K562 (cell line): ENCODE results near the gene SPRR2E. TPM values are rescaled to one million over a fixed set of nuclear protein-coding genes. Genes with fewer than 3 reads are reported as not detected.

Experiments used
- ATAC-seq: fragments of 200-7000 bp; cut with Tn5 transposase; 3 replicates; pipeline ENCODE4 v1.9.1; 2020; ENCODE audit warnings: moderate library complexity
- BruUV-seq: library from RNA; stranded (reverse); fragments of 400-500 nt; replicated peaks from 2 replicates; lab custom pipeline; 2021; lab: Mats Ljungman, UMichigan
- CTCF ChIA-PET: fragments of 300-600 bp; formaldehyde crosslinking; extraction: SDS; loops from one replicate; lab custom pipeline; 2021; ENCODE audit warnings: low intra/inter-chr PET ratio; lab: Yijun Ruan, JAX
- POLR2A ChIA-PET: fragments of 300-600, 350-650 bp; sonication (Branson Sonifier 250); formaldehyde crosslinking; extraction: SDS; loops from one replicate; lab custom pipeline; 2021; ENCODE audit warnings: antibody characterized with exemption, inconsistent platforms; lab: Yijun Ruan, JAX
- DNase-seq, 4 experiments: peaks; one replicate each; pipeline versions ENCODE4 v3.0.0 to v3.0.0-alpha.2; 2011 to 2018; ENCODE audit warnings: low spot score in 3 of 4, mixed read lengths in 3 of 4; ENCODE audit errors: extremely low read depth in 1 of 4
- FAIRE-seq: peaks from 2 replicates; lab custom pipeline; 2011; peaks lifted over from hg19 to GRCh38; lab: Jason Lieb, UNC
- H2AFZ ChIP-seq: 2 replicates; pipeline ENCODE4 v1.6.0; 2011; ENCODE audit warnings: low read depth, low read length, control low read depth, inconsistent platforms
- H3K27ac ChIP-seq: fragments of 200-600 bp; 3 replicates; pipeline ENCODE4 v1.8.0; 2011; ENCODE audit warnings: low read depth, mild to moderate bottlenecking, control low read depth, inconsistent platforms, low read length, moderate library complexity, mixed read lengths; ENCODE audit errors: extremely low read depth
- H3K27me3 ChIP-seq, 2 experiments: fragments of 300-600 bp in 1 of 2; 2 replicates in 1 of 2; 3 replicates in 1 of 2; pipeline versions ENCODE4 v1.6.0 to v1.8.0; 2011; ENCODE audit warnings: inconsistent platforms in 2 of 2, low read length in 2 of 2, mild to moderate bottlenecking in 1 of 2, mixed read lengths in 1 of 2, moderate library complexity in 1 of 2; ENCODE audit not compliant: control insufficient read depth in 2 of 2, insufficient read depth in 2 of 2
- H3K36me3 ChIP-seq: fragments of 300-600 bp; 3 replicates; pipeline ENCODE4 v1.8.0; 2011; ENCODE audit warnings: mild to moderate bottlenecking, low read length, inconsistent platforms; ENCODE audit not compliant: control insufficient read depth, insufficient read depth
- H3K4me1 ChIP-seq, 2 experiments: fragments of 200-600 bp in 1 of 2; replicated peaks in 1 of 2; 2 replicates in 1 of 2; 3 replicates in 1 of 2; pipeline versions ENCODE4 v1.5.1 to v1.8.0; 2011; ENCODE audit warnings: inconsistent platforms in 2 of 2, low read length in 2 of 2, mild to moderate bottlenecking in 1 of 2, mixed read lengths in 1 of 2, moderate library complexity in 1 of 2; ENCODE audit not compliant: control insufficient read depth in 2 of 2, insufficient read depth in 2 of 2
- H3K4me2 ChIP-seq: 2 replicates; pipeline ENCODE4 v1.6.1; 2011; ENCODE audit warnings: low read length, control low read depth, inconsistent platforms, mixed read lengths; ENCODE audit not compliant: insufficient read depth
- H3K4me3 ChIP-seq: fragments of 200-600 bp; sonication (generic), shearing (Covaris generic); 2 replicates; pipeline ENCODE4 v1.5.1; 2016; ENCODE audit warnings: control low read depth, inconsistent platforms
- H3K79me2 ChIP-seq: fragments of 200-600 bp; 3 replicates; pipeline ENCODE4 v1.8.0; 2011; ENCODE audit warnings: low read length, inconsistent platforms; ENCODE audit not compliant: control insufficient read depth, insufficient read depth
- H3K9ac ChIP-seq, 2 experiments: 2 replicates each; pipeline versions ENCODE4 v1.6.0 to v1.6.1; 2011; ENCODE audit warnings: low read depth in 2 of 2, low read length in 2 of 2, control low read depth in 1 of 2, inconsistent platforms in 1 of 2, mild to moderate bottlenecking in 1 of 2, mixed read lengths in 1 of 2; ENCODE audit not compliant: insufficient read depth in 1 of 2
- H3K9me1 ChIP-seq: one replicate; pipeline ENCODE4 v1.6.0; 2011; ENCODE audit warnings: inconsistent platforms, mild to moderate bottlenecking, low read length, moderate library complexity; ENCODE audit not compliant: control insufficient read depth, insufficient read depth
- H3K9me3 ChIP-seq: replicated peaks from 2 replicates; pipeline ENCODE4 v1.5.1; 2011; ENCODE audit warnings: low read depth, low read length, inconsistent platforms; ENCODE audit not compliant: control insufficient read depth, insufficient read depth
- H4K20me1 ChIP-seq: replicated peaks from 2 replicates; pipeline ENCODE4 v1.6.1; 2011; ENCODE audit warnings: low read length, inconsistent platforms, mixed read lengths; ENCODE audit not compliant: control insufficient read depth, insufficient read depth
- ELF4 ChIP-seq: fragments of 450-650 bp; formaldehyde crosslinking; IDR thresholded peaks from 2 replicates; pipeline ENCODE4 v1.4.0; 2022; ENCODE audit warnings: missing genetic modification characterization
- GATA2 ChIP-seq: sonication (generic); formaldehyde crosslinking; IDR thresholded peaks from 2 replicates; pipeline ENCODE4 v1.4.0; 2020; ENCODE audit warnings: mild to moderate bottlenecking, missing genetic modification reagents
- JUN ChIP-seq, 2 experiments: sonication (generic) in 1 of 2; formaldehyde crosslinking in 1 of 2; IDR thresholded peaks; 2 replicates each; pipeline versions ENCODE4 v1.6.1 to v1.8.0; 2012 to 2022; ENCODE audit warnings: borderline replicate concordance in 2 of 2, mild to moderate bottlenecking in 2 of 2, improper control_type of control experiment in 1 of 2, low read depth in 1 of 2, low read length in 1 of 2, missing genetic modification reagents in 1 of 2
- PHB2 ChIP-seq: fragments of 450-650 bp; IDR thresholded peaks from 2 replicates; pipeline ENCODE4 v1.6.1; 2017; ENCODE audit warnings: low read depth
- PHF20 ChIP-seq: fragments of 450-650 bp; IDR thresholded peaks from 2 replicates; pipeline ENCODE4 v1.6.1; 2018; ENCODE audit not compliant: partially characterized antibody
- RB1 ChIP-seq: fragments of 450-650 bp; IDR thresholded peaks from 2 replicates; pipeline ENCODE4 v1.6.1; 2017; ENCODE audit warnings: low read depth, mild to moderate bottlenecking
- SMC3 ChIP-seq: conservative IDR thresholded peaks from 2 replicates; pipeline ENCODE4 v1.6.1; 2011; ENCODE audit warnings: low read depth, low read length, improper control_type of control experiment; ENCODE audit not compliant: insufficient read depth
- SNIP1 ChIP-seq: fragments of 450-650 bp; IDR thresholded peaks from 2 replicates; pipeline ENCODE4 v1.7.1; 2017; ENCODE audit warnings: low read depth, mild to moderate bottlenecking
- SRF ChIP-seq, 2 experiments: fragments of 250-450, 450-650 bp in 1 of 2; sonication (Bioruptor Pico) in 1 of 2; sonication (generic) in 1 of 2; formaldehyde crosslinking; IDR thresholded peaks; 2 replicates each; pipeline versions ENCODE4 v1.5.0 to v1.5.1; 2020 to 2022; ENCODE audit warnings: mild to moderate bottlenecking in 1 of 2, missing genetic modification reagents in 1 of 2
- ZNF717 ChIP-seq: fragments of 250-450 bp; sonication (Bioruptor Pico); IDR thresholded peaks from 2 replicates; pipeline ENCODE4 v1.5.0; 2021
- WGBS: fragments of 100-300 bp; shearing (Covaris generic); methylation state at CpG from one replicate; pipeline ENCODE4 v1.1.6; 2016; ENCODE audit warnings: low coverage, mixed read lengths; ENCODE audit not compliant: insufficient coverage; ENCODE audit errors: missing lambda C conversion rate; 5-methylcytosine and 5-hydroxymethylcytosine counted together
- in situ Hi-C: fragments of 300-500 bp; cut with MboI; formaldehyde crosslinking; loops from 4 replicates; pipeline ENCODE4 v1.15.0; 2018; ENCODE audit warnings: inconsistent platforms, mixed read lengths
- intact Hi-C: fragments of 100-400 bp; cut with micrococcal nuclease; formaldehyde crosslinking; loops from 2 replicates; pipeline ENCODE4 v1.14.2; 2022
- polyA plus RNA-seq, 8 experiments: library from polyadenylated mRNA; depleted of rRNA in 4 of 8; stranded (reverse) in 5 of 8; unstranded in 3 of 8; fragments of >200 nt; fragmentation: Nextera tagmentation in 2 of 8; fragmentation: Illumina TruSeq in 1 of 8; extraction: Ambion mirVana in 2 of 8; extraction: Trizol in 1 of 8; gene quantifications; 2 replicates each; pipeline versions ENCODE4 v1.2.1 to v1.2.3, GENCODE V29; 2011 to 2014; ENCODE audit warnings: inconsistent platforms in 1 of 8, missing spikeins in 1 of 8
- total RNA-seq, 7 experiments: library from RNA; depleted of rRNA in 6 of 7; stranded (reverse); fragments of >200 nt in 6 of 7; fragmentation: Illumina TruSeq in 2 of 7; extraction: Trizol in 2 of 7; gene quantifications; 2 replicates each; pipeline versions ENCODE4 v1.2.1 to v1.2.3, GENCODE V29; 2011 to 2021; ENCODE audit warnings: low replicate concordance in 1 of 7
- TF ChIP-seq, protein P1 (sequence below): IDR thresholded peaks from 2 replicates; pipeline ENCODE4 v1.6.1; 2012; ENCODE audit warnings: low read depth, low read length, improper control_type of control experiment, borderline replicate concordance
- TF ChIP-seq, protein P2 (sequence below): sonication (generic); formaldehyde crosslinking; IDR thresholded peaks from 2 replicates; pipeline ENCODE4 v1.8.0; 2022; ENCODE audit warnings: missing genetic modification reagents, mild to moderate bottlenecking, borderline replicate concordance

Gene SPRR2E
- total and polyA plus RNA-seq, 9 of the 15 experiments (the other 6 are each of a cell fraction or from before 2014, with no cell fraction given), result not detected

DNA sequence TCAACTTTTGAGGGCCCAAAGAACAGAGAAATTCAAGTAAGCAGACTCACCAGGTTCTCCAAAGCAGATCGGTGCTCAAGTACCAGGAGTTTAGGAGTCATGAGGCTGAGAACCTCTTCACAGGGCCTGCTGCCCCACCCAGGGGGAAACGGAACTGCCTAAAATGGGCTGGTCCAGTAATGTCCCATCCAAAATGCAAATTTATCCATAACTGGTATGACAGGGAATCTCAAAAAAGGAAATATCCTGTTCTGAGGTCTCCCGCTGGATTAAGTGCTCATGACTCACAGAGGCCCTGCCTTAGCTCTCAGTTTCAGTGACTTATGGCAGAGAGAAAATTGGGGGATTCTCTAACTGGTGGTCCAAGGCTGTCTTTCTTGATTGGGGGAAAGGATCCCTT, 47.1 kb upstream of the SPRR2E start:
- Histone ChIP-seq H3K4me1 (no peaks in the 10 kb centered on the region), H3K9me1 (no peaks in the 10 kb centered on the region), H3K9me3 (no peaks in the 10 kb centered on the region), H3K27ac (no peak overlapping the region), H3K27me3 (peaks cover 0 to 4% of the 10 kb centered on the region in 2 experiments; a peak in 2 of 5 replicates), H3K4me3 (no peak overlapping the region), H4K20me1 (no peaks in the 10 kb centered on the region), H2AFZ (no peak overlapping the region), H3K4me2 (no peak overlapping the region), H3K79me2 (no peaks in the 10 kb centered on the region), H3K36me3 (no peaks in the 10 kb centered on the region), H3K9ac (no peak overlapping the region)
- no peak for FAIRE-seq
- in situ Hi-C loops, result no loop called here
- TF ChIP-seq SRF (CRISPR knock-in tag; IDR thresholded peaks at IDR 0.05) (peak in 1 of 2 experiments; percentile 94; a peak in 2 of 4 replicates), PHB2 (no peak), RB1 (no peak)
- ATAC-seq, result no peak
- CTCF ChIA-PET, result no interaction called here
- WGBS, result 2% methylated on average over 3 of the region's 3 CpGs
- POLR2A ChIA-PET, result no interaction called here
- intact Hi-C loops, result no loop called here
- DNase-seq, result no peak
- BruUV-seq, result no TSS peak

DNA sequence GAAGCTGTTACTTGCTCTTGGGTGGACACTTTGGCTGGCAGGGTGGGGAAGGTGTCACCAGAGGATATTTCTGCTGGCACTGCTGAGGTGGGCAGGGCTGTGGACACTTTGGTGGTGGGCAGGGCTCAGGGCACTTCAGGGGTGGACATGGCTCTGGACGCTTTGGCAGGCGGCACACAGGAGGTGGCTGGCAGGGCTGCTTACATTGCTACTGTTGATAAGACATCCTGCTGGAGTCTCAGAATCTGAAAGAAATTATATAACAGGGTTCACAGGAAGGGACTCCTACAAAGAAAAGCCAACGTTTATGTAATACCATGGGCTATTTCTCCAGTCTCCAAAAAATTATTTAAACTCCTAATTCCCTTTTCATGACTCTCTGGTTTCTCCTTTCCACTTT, 46.2 kb upstream of the SPRR2E start:
- Histone ChIP-seq H2AFZ (no peak overlapping the region), H3K79me2 (no peaks in the 10 kb centered on the region), H3K9me1 (no peaks in the 10 kb centered on the region), H3K36me3 (no peaks in the 10 kb centered on the region), H3K4me3 (no peak overlapping the region), H3K4me1 (no peaks in the 10 kb centered on the region), H3K9me3 (no peaks in the 10 kb centered on the region), H3K27me3 (peaks cover 0 to 4% of the 10 kb centered on the region in 2 experiments; a peak in 2 of 5 replicates), H3K4me2 (no peak overlapping the region), H3K9ac (no peak overlapping the region), H4K20me1 (no peaks in the 10 kb centered on the region), H3K27ac (no peak overlapping the region)
- BruUV-seq, result no TSS peak
- CTCF ChIA-PET, result no interaction called here
- ATAC-seq (no peak), FAIRE-seq (no peak), DNase-seq (no peak)
- in situ Hi-C loops, result no loop called here
- intact Hi-C loops, result no loop called here
- WGBS, result 5% methylated on average over 3 of the region's 3 CpGs
- POLR2A ChIA-PET, result no interaction called here
- TF ChIP-seq JUN (IDR thresholded peaks at IDR 0.05; ENCODE audit: borderline replicate concordance, low read depth, low read length), result no peak
- no peak for TF ChIP-seq JUN (CRISPR knock-in tag; IDR thresholded peaks at IDR 0.05; ENCODE audit: borderline replicate concordance)
- no peak for TF ChIP-seq ELF4 (CRISPR knock-in tag)
- no peak for TF ChIP-seq SMC3
- no peak for TF ChIP-seq GATA2
- TF ChIP-seq, protein P1, sequence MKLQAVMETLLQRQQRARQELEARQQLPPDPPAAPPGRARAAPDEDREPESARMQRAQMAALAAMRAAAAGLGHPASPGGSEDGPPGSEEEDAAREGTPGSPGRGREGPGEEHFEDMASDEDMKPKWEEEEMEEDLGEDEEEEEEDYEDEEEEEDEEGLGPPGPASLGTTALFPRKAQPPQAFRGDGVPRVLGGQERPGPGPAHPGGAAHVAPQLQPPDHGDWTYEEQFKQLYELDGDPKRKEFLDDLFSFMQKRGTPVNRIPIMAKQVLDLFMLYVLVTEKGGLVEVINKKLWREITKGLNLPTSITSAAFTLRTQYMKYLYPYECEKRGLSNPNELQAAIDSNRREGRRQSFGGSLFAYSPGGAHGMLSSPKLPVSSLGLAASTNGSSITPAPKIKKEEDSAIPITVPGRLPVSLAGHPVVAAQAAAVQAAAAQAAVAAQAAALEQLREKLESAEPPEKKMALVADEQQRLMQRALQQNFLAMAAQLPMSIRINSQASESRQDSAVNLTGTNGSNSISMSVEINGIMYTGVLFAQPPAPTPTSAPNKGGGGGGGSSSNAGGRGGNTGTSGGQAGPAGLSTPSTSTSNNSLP, result no peak
- TF ChIP-seq, protein P2, sequence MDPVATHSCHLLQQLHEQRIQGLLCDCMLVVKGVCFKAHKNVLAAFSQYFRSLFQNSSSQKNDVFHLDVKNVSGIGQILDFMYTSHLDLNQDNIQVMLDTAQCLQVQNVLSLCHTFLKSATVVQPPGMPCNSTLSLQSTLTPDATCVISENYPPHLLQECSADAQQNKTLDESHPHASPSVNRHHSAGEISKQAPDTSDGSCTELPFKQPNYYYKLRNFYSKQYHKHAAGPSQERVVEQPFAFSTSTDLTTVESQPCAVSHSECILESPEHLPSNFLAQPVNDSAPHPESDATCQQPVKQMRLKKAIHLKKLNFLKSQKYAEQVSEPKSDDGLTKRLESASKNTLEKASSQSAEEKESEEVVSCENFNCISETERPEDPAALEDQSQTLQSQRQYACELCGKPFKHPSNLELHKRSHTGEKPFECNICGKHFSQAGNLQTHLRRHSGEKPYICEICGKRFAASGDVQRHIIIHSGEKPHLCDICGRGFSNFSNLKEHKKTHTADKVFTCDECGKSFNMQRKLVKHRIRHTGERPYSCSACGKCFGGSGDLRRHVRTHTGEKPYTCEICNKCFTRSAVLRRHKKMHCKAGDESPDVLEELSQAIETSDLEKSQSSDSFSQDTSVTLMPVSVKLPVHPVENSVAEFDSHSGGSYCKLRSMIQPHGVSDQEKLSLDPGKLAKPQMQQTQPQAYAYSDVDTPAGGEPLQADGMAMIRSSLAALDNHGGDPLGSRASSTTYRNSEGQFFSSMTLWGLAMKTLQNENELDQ, result no peak
- no peak for TF ChIP-seq SNIP1
- TF ChIP-seq PHF20, result no peak
- TF ChIP-seq ZNF717 (CRISPR knock-in tag), result no peak
